Stomach (tissue), 9 donors: ENCODE measurements around the gene NLGN1. TPM values are rescaled to one million over a fixed set of nuclear protein-coding genes. Genes with fewer than 3 reads are reported as not detected.

Experiments
- DNase-seq, 2 donors: peaks; one replicate each; pipeline versions ENCODE4 v3.0.0 to v3.0.0-alpha.2; 2013 to 2019
- H3K27ac ChIP-seq, 5 donors: fragments of 200-600 bp in 4 of 5; sonication (generic) in 4 of 5; one replicate each; pipeline ENCODE4 v1.5.1; 2013 to 2019; ENCODE audit warnings: mild to moderate bottlenecking in 1 of 5, moderate library complexity in 1 of 5
- H3K27me3 ChIP-seq, 3 donors: fragments of 200-600 bp; sonication (generic); one replicate each; pipeline ENCODE4 v1.5.1; 2017 to 2019; ENCODE audit warnings: mixed run types in 1 of 3
- H3K36me3 ChIP-seq, 4 donors: fragments of 200-600 bp; sonication (generic); 1 replicate in 3 of 4; 2 replicates in 1 of 4; pipeline ENCODE4 v1.5.1; 2016 to 2019
- H3K4me1 ChIP-seq, 4 donors: fragments of 200-600 bp; sonication (generic); one replicate each; pipeline ENCODE4 v1.5.1; 2016 to 2019
- H3K4me3 ChIP-seq, 4 donors: fragments of 200-600 bp; sonication (generic) in 3 of 4; one replicate each; pipeline ENCODE4 v1.5.1; 2016 to 2019; ENCODE audit warnings: mild to moderate bottlenecking in 1 of 4
- H3K9me3 ChIP-seq, 4 donors: fragments of 200-600 bp; sonication (generic); one replicate each; pipeline ENCODE4 v1.5.1; 2016 to 2019
- EP300 ChIP-seq: sonication (generic); formaldehyde crosslinking; IDR thresholded peaks from one replicate; pipeline ENCODE4 v1.6.1; 2017; ENCODE audit warnings: antibody characterized with exemption
- POLR2A ChIP-seq, 4 donors: fragments of 450-650 bp; IDR thresholded peaks; one replicate each; pipeline ENCODE4 v1.6.1; 2016; ENCODE audit warnings: antibody characterized with exemption in 4 of 4, control low read depth in 2 of 4, mild to moderate bottlenecking in 1 of 4, moderate library complexity in 1 of 4
- POLR2AphosphoS5 ChIP-seq, 3 donors: sonication (generic); formaldehyde crosslinking; IDR thresholded peaks; one replicate each; pipeline ENCODE4 v1.6.1; 2016; ENCODE audit warnings: antibody characterized with exemption in 3 of 3
- WGBS, 5 donors: extraction: QIAGEN DNeasy Blood & Tissue Kit in 3 of 5; methylation state at CpG; one replicate each; pipeline versions ENCODE4 v1.1.5 to v1.1.7; 2013 to 2018; 5-methylcytosine and 5-hydroxymethylcytosine counted together
- intact Hi-C: fragments of 100-400 bp; cut with DNase I; formaldehyde crosslinking; loops from one replicate; pipeline ENCODE4 v1.15.1; 2023; ENCODE audit warnings: low total_unique reads
- polyA plus RNA-seq, 3 donors: library from polyadenylated mRNA; stranded (reverse); fragments of 200-250 nt; gene quantifications; one replicate each; pipeline ENCODE4 v1.2.3, GENCODE V29; 2013
- total RNA-seq, 5 donors: library from RNA; depleted of rRNA; stranded (reverse); fragments of >200 nt; gene quantifications; one replicate each; pipeline versions ENCODE4 v1.1.0 to v1.2.3, GENCODE V29; 2014 to 2016
- TF ChIP-seq, protein P1 (sequence below), 7 experiments: fragments of 450-650 bp in 4 of 7; fragments of 200-600 bp in 3 of 7; sonication (generic) in 3 of 7; IDR thresholded peaks; one replicate each; pipeline ENCODE4 v1.5.1; 2016 to 2019; ENCODE audit warnings: antibody characterized with exemption in 7 of 7, control low read depth in 2 of 7, mild to moderate bottlenecking in 1 of 7
- donor health status: healthy with polysubstance abuse.
- donor health status: Bipolar disorder and iron deficiency.
- donor health status: healthy.

The NLGN1 gene
- total and polyA plus RNA-seq, 8 donors, result 0.15 to 45.2 (median 4.8) TPM; not detected in 1

DNA sequence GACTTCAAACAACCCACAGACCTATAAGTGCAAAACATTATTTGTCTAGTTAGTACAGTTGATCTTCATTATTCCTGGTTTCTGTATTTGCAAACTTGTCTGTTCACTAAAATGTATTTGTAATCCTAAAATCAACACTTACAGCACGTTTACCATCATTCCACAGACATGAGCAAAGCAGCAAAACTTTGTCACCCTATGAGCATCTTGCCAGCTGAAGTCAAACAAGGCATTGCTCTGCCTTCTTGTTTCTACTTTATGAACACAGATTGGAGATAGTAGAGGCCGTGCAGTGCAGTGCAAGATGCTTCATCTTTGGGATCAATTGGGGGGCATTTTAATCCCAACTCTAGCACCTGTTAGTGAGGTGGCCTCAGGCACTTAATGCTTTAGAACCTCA lies 202.1 kb downstream of the NLGN1 start:
- TF ChIP-seq POLR2A (IDR thresholded peaks at IDR 0.05) (no peak), POLR2AphosphoS5 (IDR thresholded peaks at IDR 0.05) (no peak), EP300 (no peak)
- TF ChIP-seq, protein P1, sequence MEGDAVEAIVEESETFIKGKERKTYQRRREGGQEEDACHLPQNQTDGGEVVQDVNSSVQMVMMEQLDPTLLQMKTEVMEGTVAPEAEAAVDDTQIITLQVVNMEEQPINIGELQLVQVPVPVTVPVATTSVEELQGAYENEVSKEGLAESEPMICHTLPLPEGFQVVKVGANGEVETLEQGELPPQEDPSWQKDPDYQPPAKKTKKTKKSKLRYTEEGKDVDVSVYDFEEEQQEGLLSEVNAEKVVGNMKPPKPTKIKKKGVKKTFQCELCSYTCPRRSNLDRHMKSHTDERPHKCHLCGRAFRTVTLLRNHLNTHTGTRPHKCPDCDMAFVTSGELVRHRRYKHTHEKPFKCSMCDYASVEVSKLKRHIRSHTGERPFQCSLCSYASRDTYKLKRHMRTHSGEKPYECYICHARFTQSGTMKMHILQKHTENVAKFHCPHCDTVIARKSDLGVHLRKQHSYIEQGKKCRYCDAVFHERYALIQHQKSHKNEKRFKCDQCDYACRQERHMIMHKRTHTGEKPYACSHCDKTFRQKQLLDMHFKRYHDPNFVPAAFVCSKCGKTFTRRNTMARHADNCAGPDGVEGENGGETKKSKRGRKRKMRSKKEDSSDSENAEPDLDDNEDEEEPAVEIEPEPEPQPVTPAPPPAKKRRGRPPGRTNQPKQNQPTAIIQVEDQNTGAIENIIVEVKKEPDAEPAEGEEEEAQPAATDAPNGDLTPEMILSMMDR (IDR thresholded peaks at IDR 0.05), result no peak
- peak in 1 of 2 donors; percentile 22 for DNase-seq
- Histone ChIP-seq H3K9me3 (no peaks in the 10 kb centered on the region), H3K4me3 (no peak overlapping the region), H3K4me1 (no peaks in the 10 kb centered on the region), H3K27ac (no peak overlapping the region), H3K27me3 (no peaks in the 10 kb centered on the region), H3K36me3 (no peaks in the 10 kb centered on the region)
- intact Hi-C loops, result no loop called here
- 30 to 48% (median 43%) methylated on average over 2 of the region's 2 CpGs for WGBS, 5 donors

GRCh38 chr3:173614522-173614921 lies 217.0 kb downstream of the NLGN1 start:
- no peak for DNase-seq
- Histone ChIP-seq H3K36me3 (no peaks in the 10 kb centered on the region), H3K9me3 (no peaks in the 10 kb centered on the region), H3K27ac (no peak overlapping the region), H3K4me3 (no peak overlapping the region), H3K4me1 (peaks cover 0 to 19% (median 0%) of the 10 kb centered on the region in 4 donors), H3K27me3 (no peaks in the 10 kb centered on the region)
- TF ChIP-seq POLR2A (IDR thresholded peaks at IDR 0.05) (no peak), EP300 (no peak), POLR2AphosphoS5 (IDR thresholded peaks at IDR 0.05) (no peak)
- TF ChIP-seq, protein P1 (IDR thresholded peaks at IDR 0.05), result no peak
- intact Hi-C loops, result no loop called here

DNA sequence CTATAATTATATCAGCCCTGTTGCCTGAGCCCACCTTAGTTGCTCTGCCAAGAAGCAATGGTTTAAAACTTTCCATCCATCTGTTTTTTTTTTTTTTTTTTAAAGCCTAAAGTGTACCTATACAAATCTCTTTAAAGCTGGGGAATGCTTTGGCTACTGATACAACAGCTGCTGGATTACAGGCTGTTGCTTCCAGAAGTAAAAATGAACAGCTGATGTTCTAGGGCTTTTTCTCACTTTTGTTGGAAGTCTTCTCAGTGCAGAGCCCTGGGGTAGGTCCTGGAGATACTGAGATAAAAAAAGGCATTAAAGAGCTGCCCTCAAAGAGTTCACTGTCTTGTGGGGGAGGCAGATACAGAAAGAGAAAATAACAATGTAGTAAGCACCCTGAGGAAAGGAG lies 218.1 kb downstream of the NLGN1 start:
- Histone ChIP-seq H3K27ac (no peak overlapping the region), H3K4me1 (peaks cover 0 to 19% (median 0%) of the 10 kb centered on the region in 4 donors), H3K4me3 (no peak overlapping the region), H3K27me3 (no peaks in the 10 kb centered on the region), H3K9me3 (no peaks in the 10 kb centered on the region), H3K36me3 (no peaks in the 10 kb centered on the region)
- intact Hi-C loops, result no loop called here
- TF ChIP-seq, protein P1 (IDR thresholded peaks at IDR 0.05), result no peak
- TF ChIP-seq EP300, result no peak
- no peak for DNase-seq

DNA sequence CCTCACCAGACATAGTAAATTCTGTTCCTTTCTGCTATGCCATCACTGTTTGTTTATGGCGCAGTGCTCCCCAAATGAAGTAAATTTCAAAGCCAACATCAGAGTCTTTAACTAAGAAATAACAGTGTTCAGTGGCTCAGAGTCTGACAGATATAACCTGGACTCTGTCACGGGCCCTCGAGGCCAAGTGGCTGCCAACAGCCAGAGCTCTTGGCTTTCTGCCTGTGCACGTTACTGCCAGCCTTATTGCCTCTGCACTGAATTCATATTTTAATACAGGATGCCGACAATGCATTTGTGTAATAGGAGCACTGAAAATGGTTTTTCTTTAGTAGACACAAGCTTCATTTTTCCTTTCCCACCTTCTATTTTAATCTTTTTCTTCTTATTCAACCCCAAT lies 219.9 kb downstream of the NLGN1 start:
- Histone ChIP-seq H3K4me3 (no peak overlapping the region), H3K27me3 (no peaks in the 10 kb centered on the region), H3K27ac (no peak overlapping the region), H3K4me1 (peaks cover 0 to 19% (median 0%) of the 10 kb centered on the region in 4 donors), H3K36me3 (no peaks in the 10 kb centered on the region), H3K9me3 (no peaks in the 10 kb centered on the region)
- TF ChIP-seq EP300, result no peak
- TF ChIP-seq POLR2A (IDR thresholded peaks at IDR 0.05), result no peak
- intact Hi-C loops, result no loop called here
- WGBS, 5 donors, result 27 to 56% (median 34%) methylated on average over 5 of the region's 5 CpGs
- DNase-seq, result peak; percentile 36 to 64

GRCh38 chr3:173618148-173618547 lies 220.6 kb downstream of the NLGN1 start:
- TF ChIP-seq EP300 (no peak), POLR2AphosphoS5 (IDR thresholded peaks at IDR 0.05) (no peak), POLR2A (IDR thresholded peaks at IDR 0.05) (no peak)
- TF ChIP-seq, protein P1 (IDR thresholded peaks at IDR 0.05), result no peak
- intact Hi-C loops, result no loop called here
- no peaks in the 10 kb centered on the region for H3K27me3 ChIP-seq
- H3K9me3 ChIP-seq, result no peaks in the 10 kb centered on the region
- no peak for DNase-seq
- no peak overlapping the region for H3K27ac ChIP-seq
- H3K4me1 ChIP-seq, result peaks cover 0 to 19% (median 0%) of the 10 kb centered on the region in 4 donors
- no peaks in the 10 kb centered on the region for H3K36me3 ChIP-seq
- H3K4me3 ChIP-seq, result no peak overlapping the region
- WGBS, 5 donors, result 89 to 93% (median 92%) methylated on average over 4 of the region's 4 CpGs
